SK-N-SH (cell line): ENCODE data around the gene ADPRS. TPM values are rescaled to one million over a fixed set of nuclear protein-coding genes. Genes with fewer than 3 reads are reported as not detected.
A peak's percentile ranks its signal among the peaks of the same experiment; 100 is the strongest.

Source experiments
- CTCF ChIA-PET: fragments of 300-600, 350-600 bp; formaldehyde crosslinking; extraction: SDS; loops from one replicate; lab custom pipeline; 2021; lab: Yijun Ruan, JAX
- POLR2A ChIA-PET: fragments of 350-600 bp; sonication (Branson Sonifier 250); formaldehyde crosslinking; extraction: SDS; loops from one replicate; lab custom pipeline; 2020; ENCODE audit warnings: antibody characterized with exemption, inconsistent platforms; lab: Yijun Ruan, JAX
- DNase-seq: peaks from one replicate; pipeline ENCODE4 v3.0.0; 2012
- H2AFZ ChIP-seq: fragments of 200-600 bp; sonication (generic); 2 replicates; pipeline ENCODE4 v1.8.1; 2016; ENCODE audit warnings: antibody characterized with exemption, mild to moderate bottlenecking, low read depth
- H3F3A ChIP-seq: fragments of 200-600 bp; sonication (generic); replicated peaks from 2 replicates; pipeline ENCODE3; 2016; ENCODE audit warnings: antibody characterized with exemption, mild to moderate bottlenecking; ENCODE audit not compliant: insufficient read depth
- H3K27ac ChIP-seq, 2 experiments: fragments of 200-500 bp in 1 of 2; fragments of 200-600 bp in 1 of 2; sonication (Bioruptor generic) in 1 of 2; sonication (generic), shearing (Covaris generic) in 1 of 2; 2 replicates each; pipeline versions ENCODE4 v1.5.1 to v1.6.1; 2014 to 2016; ENCODE audit warnings: low read depth in 2 of 2, inconsistent platforms in 1 of 2, low read length in 1 of 2, mild to moderate bottlenecking in 1 of 2, mixed read lengths in 1 of 2
- H3K27me3 ChIP-seq: fragments of 200-600 bp; sonication (generic), shearing (Covaris generic); 2 replicates; pipeline ENCODE4 v1.6.1; 2016; ENCODE audit warnings: mixed run types; ENCODE audit not compliant: insufficient read depth
- H3K36me3 ChIP-seq, 2 experiments: fragments of 200-500 bp in 1 of 2; fragments of 200-600 bp in 1 of 2; sonication (Bioruptor generic) in 1 of 2; sonication (generic) in 1 of 2; replicated peaks in 1 of 2; 2 replicates each; pipeline versions ENCODE3 to v1.5.1; 2014 to 2016; ENCODE audit warnings: low read length in 1 of 2, mild to moderate bottlenecking in 1 of 2; ENCODE audit not compliant: insufficient read depth in 2 of 2, control insufficient read depth in 1 of 2
- H3K4me1 ChIP-seq, 2 experiments: fragments of 200-500 bp in 1 of 2; fragments of 200-600 bp in 1 of 2; sonication (Bioruptor generic) in 1 of 2; sonication (generic), shearing (Covaris generic) in 1 of 2; 2 replicates each; pipeline versions ENCODE4 v1.5.1 to v1.6.1; 2014 to 2016; ENCODE audit warnings: low read depth in 1 of 2, low read length in 1 of 2, mixed run types in 1 of 2; ENCODE audit not compliant: insufficient read depth in 2 of 2, control insufficient read depth in 1 of 2
- H3K4me2 ChIP-seq: fragments of 200-600 bp; sonication (generic), shearing (Covaris generic); 2 replicates; pipeline ENCODE4 v1.6.1; 2017; ENCODE audit warnings: mixed run types
- H3K4me3 ChIP-seq, 2 experiments: fragments of 200-500 bp in 1 of 2; fragments of 200-600 bp in 1 of 2; sonication (Bioruptor generic) in 1 of 2; sonication (generic), shearing (Covaris generic) in 1 of 2; 2 replicates each; pipeline versions ENCODE4 v1.5.1 to v1.8.1; 2014 to 2016; ENCODE audit warnings: low read depth in 2 of 2, inconsistent platforms in 1 of 2, low read length in 1 of 2, mild to moderate bottlenecking in 1 of 2, mixed read lengths in 1 of 2, moderate library complexity in 1 of 2
- H3K79me2 ChIP-seq: fragments of 200-600 bp; sonication (generic); 2 replicates; pipeline ENCODE4 v1.8.1; 2017; ENCODE audit warnings: mild to moderate bottlenecking; ENCODE audit not compliant: insufficient read depth
- H3K9ac ChIP-seq: fragments of 200-600 bp; sonication (generic); 2 replicates; pipeline ENCODE4 v1.6.1; 2017; ENCODE audit warnings: mixed run types
- H3K9me2 ChIP-seq: fragments of 200-600 bp; sonication (generic); 2 replicates; pipeline ENCODE4 v1.6.1; 2017; ENCODE audit warnings: mixed run types
- H3K9me3 ChIP-seq: fragments of 200-600 bp; sonication (generic); 2 replicates; pipeline ENCODE4 v1.6.1; 2017; ENCODE audit warnings: mixed run types, mild to moderate bottlenecking, moderate library complexity
- H4K20me1 ChIP-seq: fragments of 200-600 bp; sonication (generic); 2 replicates; pipeline ENCODE4 v1.6.1; 2017; ENCODE audit warnings: mild to moderate bottlenecking, mixed run types; ENCODE audit not compliant: insufficient read depth
- EP300 ChIP-seq, 2 experiments: IDR thresholded peaks; 2 replicates each; pipeline versions ENCODE4 v1.4.0 to v1.6.1; 2012; ENCODE audit warnings: borderline replicate concordance in 1 of 2, low read depth in 1 of 2, low read length in 1 of 2
- EZH2phosphoT487 ChIP-seq: fragments of 200-600 bp; sonication (generic); IDR thresholded peaks from 2 replicates; pipeline ENCODE4 v1.6.1; 2017; ENCODE audit warnings: low read depth, mixed run types, mild to moderate bottlenecking, antibody characterized with exemption, moderate library complexity, borderline replicate concordance
- FOXM1 ChIP-seq: IDR thresholded peaks from 2 replicates; pipeline ENCODE4 v1.4.0; 2012; ENCODE audit warnings: low read depth, mild to moderate bottlenecking
- GABPA ChIP-seq: IDR thresholded peaks from 2 replicates; pipeline ENCODE4 v1.4.0; 2012; ENCODE audit warnings: low read depth, mild to moderate bottlenecking
- NFIC ChIP-seq: IDR thresholded peaks from 2 replicates; pipeline ENCODE4 v1.4.0; 2012; ENCODE audit warnings: borderline replicate concordance
- POLR2AphosphoS5 ChIP-seq: IDR thresholded peaks from 2 replicates; pipeline ENCODE4 v1.6.1; 2012; ENCODE audit warnings: low read depth, low read length
- RXRA ChIP-seq: IDR thresholded peaks from 2 replicates; pipeline ENCODE4 v1.4.0; 2012; ENCODE audit warnings: low read depth, mild to moderate bottlenecking, borderline replicate concordance
- SIN3A ChIP-seq: IDR thresholded peaks from 2 replicates; pipeline ENCODE4 v1.6.1; 2012; ENCODE audit warnings: low read depth, mild to moderate bottlenecking, low read length, moderate library complexity, borderline replicate concordance
- WGBS: methylation state at CpG from one replicate; pipeline ENCODE4 v1.1.6; 2017; ENCODE audit warnings: low lambda C conversion rate; 5-methylcytosine and 5-hydroxymethylcytosine counted together
- polyA plus RNA-seq, 3 experiments: library from polyadenylated mRNA; depleted of rRNA; stranded (reverse); fragments of >200 nt; gene quantifications; 2 replicates each; pipeline ENCODE4 v1.2.3, GENCODE V29; 2012
- TF ChIP-seq, protein P1 (sequence below): fragments of 200-600 bp; sonication (generic); IDR thresholded peaks from 2 replicates; pipeline ENCODE4 v1.6.1; 2017; ENCODE audit warnings: antibody characterized with exemption, mild to moderate bottlenecking, moderate library complexity
- TF ChIP-seq, protein P2 (sequence below): IDR thresholded peaks from 2 replicates; pipeline ENCODE4 v1.4.0; 2012; ENCODE audit warnings: low read depth, borderline replicate concordance

Gene ADPRS
- polyA plus RNA-seq, 1 of the 3 experiments (the other 2 are of a cell fraction): 54.2 TPM

DNA sequence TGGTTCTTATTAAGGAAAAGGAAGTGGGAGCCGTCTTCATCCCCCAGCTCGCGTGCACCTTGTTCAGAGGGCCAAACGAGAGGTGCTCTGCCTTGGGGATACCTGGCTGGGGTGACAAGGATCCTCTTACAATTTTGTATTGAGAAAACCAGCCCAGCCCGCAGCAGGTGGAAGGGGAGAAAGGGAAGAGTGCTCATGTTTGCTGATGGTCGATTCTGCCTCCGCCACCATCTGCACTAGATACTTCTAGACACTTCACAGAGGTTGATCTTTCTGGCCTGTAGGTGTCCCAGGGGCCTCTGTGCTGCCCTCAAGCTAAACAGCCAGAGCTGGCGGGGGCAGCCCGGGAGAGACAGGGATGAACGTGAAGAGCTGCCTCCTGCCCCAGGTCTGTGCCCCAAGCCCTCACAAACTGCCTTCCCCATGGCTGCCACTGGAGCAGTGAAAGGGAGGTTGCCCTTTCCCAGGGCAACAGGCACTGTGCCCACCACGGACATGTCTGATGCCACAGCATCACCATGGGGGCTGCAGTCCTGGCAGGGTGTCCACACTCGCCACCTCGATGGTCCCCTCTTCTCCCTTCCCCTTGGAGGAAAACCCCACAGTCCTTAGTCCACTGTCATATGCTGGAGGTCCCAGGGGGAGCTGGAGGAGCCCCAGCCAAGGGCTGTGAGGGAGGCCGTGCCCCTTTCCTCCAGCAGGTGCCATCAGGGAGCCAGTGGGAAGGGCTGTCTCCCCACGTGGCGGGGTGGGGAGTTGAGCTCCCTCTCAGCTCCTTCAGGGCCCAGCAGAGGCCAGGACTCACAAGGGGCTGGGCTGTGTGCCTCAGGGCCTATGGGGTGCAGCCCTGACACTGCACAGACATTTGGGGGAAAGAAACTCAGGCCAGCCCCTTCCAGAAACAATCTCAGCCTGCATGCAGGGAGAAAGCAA lies 8.1 kb downstream of the ADPRS start:
- Histone ChIP-seq H2AFZ (no peak overlapping the region), H3K9ac (no peak overlapping the region), H3K4me1 (peaks cover 0 to 69% of the 10 kb centered on the region in 2 experiments; a peak in 2 of 4 replicates), H3K36me3 (peaks cover 11 to 45% of the 10 kb centered on the region in 2 experiments), H3K9me2 (no peaks in the 10 kb centered on the region), H4K20me1 (no peaks in the 10 kb centered on the region), H3K27ac (peak overlapping the region in 1 of 2 experiments; percentile 99; a peak in 2 of 4 replicates), H3F3A (peaks cover 20% of the 10 kb centered on the region), H3K79me2 (peaks cover 10% of the 10 kb centered on the region; the same call in 1 of the 2 replicates), H3K4me3 (no peak overlapping the region), H3K4me2 (no peak overlapping the region), H3K9me3 (no peaks in the 10 kb centered on the region), H3K27me3 (no peaks in the 10 kb centered on the region)
- TF ChIP-seq NFIC (no peak), FOXM1 (no peak), SIN3A (no peak), GABPA (no peak)
- TF ChIP-seq, protein P1, sequence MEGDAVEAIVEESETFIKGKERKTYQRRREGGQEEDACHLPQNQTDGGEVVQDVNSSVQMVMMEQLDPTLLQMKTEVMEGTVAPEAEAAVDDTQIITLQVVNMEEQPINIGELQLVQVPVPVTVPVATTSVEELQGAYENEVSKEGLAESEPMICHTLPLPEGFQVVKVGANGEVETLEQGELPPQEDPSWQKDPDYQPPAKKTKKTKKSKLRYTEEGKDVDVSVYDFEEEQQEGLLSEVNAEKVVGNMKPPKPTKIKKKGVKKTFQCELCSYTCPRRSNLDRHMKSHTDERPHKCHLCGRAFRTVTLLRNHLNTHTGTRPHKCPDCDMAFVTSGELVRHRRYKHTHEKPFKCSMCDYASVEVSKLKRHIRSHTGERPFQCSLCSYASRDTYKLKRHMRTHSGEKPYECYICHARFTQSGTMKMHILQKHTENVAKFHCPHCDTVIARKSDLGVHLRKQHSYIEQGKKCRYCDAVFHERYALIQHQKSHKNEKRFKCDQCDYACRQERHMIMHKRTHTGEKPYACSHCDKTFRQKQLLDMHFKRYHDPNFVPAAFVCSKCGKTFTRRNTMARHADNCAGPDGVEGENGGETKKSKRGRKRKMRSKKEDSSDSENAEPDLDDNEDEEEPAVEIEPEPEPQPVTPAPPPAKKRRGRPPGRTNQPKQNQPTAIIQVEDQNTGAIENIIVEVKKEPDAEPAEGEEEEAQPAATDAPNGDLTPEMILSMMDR: peak; percentile 34; the same call in 1 of the 2 replicates
- DNase-seq: peak; percentile 67
- 77% methylated on average over 11 of the region's 16 CpGs for WGBS
- ChIA-PET POLR2A (interaction anchor here (0.7 to 1.0 kb wide), 3 partner anchors 10 to 38 kb away, joined by 4 to 5 read pairs (median 4); no protein-coding TSS in a partner anchor), CTCF (interaction anchor here (0.6 to 32.6 kb wide), 6 partner anchors 20 to 189 kb away, joined by 3 to 700 read pairs (median 6); partner anchors contain the start of gene TRAPPC3)

DNA sequence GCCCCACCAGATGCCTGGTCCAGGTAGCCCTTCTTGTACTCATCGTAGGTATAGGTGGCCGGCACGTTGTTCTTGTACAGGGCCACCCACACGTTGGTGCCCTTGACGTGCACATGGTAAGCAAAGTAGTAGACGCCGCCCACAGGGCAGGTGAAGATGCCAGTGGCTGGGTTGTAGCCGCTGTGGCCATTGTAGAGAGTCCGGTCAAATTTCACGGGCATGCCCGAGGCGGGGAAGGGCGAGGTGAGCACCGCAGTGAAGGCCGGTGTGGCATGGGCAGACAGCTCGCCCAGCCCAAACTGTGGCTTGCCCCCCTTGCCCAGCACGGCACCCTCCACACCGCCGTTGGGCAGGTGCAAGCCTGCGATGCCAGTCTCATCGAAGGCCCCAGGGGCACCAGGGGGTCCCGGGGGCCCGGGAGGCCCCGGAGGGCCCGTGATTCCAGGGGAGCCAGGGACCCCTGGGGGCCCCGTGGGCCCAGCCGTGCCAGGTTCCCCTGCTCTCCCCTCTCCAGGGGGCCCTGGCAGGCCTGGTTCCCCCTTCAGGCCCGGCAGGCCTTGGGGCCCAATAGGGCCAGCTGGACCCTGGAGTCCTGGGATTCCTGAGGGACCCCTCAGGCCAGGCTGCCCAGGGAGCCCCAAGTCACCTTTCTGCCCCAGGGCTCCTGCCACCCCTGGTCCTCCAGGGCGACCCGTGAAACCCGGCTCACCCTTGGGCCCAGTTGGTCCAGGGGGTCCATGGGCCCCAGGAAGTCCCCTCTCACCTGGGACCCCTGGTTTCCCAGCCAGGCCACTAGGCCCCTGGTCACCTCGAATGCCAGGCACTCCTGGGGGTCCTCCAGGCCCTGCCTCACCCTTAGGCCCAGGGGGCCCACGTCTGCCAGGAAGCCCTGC lies 9.2 kb downstream of the ADPRS start:
- 92% methylated on average over 14 of the region's 33 CpGs for WGBS
- Histone ChIP-seq H4K20me1 (no peaks in the 10 kb centered on the region), H3K27ac (peak overlapping the region in 1 of 2 experiments; percentile 50; a peak in 1 of 4 replicates), H3K9me3 (no peaks in the 10 kb centered on the region), H3K4me2 (no peak overlapping the region), H3K36me3 (peaks cover 11 to 33% of the 10 kb centered on the region in 2 experiments), H3K79me2 (no peaks in the 10 kb centered on the region), H3F3A (peaks cover 20% of the 10 kb centered on the region), H3K4me1 (peaks cover 0 to 57% of the 10 kb centered on the region in 2 experiments; a peak in 2 of 4 replicates), H2AFZ (no peak overlapping the region), H3K27me3 (no peaks in the 10 kb centered on the region), H3K9ac (no peak overlapping the region), H3K4me3 (no peak overlapping the region), H3K9me2 (no peaks in the 10 kb centered on the region)
- ChIA-PET POLR2A (interaction anchor here (1.0 kb wide), 1 partner anchor 37 kb away, joined by 5 read pairs; no protein-coding TSS in a partner anchor), CTCF (interaction anchor here (0.6 to 32.6 kb wide), 6 partner anchors 19 to 188 kb away, joined by 3 to 700 read pairs (median 5); partner anchors contain the start of gene TRAPPC3)
- TF ChIP-seq RXRA (no peak), POLR2AphosphoS5 (no peak), EZH2phosphoT487 (no peak), EP300 (IDR thresholded peaks at IDR 0.05; ENCODE audit: borderline replicate concordance in 1 of 2, low read depth in 1 of 2, low read length in 1 of 2) (no peak)
- TF ChIP-seq, protein P2, sequence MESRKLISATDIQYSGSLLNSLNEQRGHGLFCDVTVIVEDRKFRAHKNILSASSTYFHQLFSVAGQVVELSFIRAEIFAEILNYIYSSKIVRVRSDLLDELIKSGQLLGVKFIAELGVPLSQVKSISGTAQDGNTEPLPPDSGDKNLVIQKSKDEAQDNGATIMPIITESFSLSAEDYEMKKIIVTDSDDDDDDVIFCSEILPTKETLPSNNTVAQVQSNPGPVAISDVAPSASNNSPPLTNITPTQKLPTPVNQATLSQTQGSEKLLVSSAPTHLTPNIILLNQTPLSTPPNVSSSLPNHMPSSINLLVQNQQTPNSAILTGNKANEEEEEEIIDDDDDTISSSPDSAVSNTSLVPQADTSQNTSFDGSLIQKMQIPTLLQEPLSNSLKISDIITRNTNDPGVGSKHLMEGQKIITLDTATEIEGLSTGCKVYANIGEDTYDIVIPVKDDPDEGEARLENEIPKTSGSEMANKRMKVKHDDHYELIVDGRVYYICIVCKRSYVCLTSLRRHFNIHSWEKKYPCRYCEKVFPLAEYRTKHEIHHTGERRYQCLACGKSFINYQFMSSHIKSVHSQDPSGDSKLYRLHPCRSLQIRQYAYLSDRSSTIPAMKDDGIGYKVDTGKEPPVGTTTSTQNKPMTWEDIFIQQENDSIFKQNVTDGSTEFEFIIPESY: no peak
- no peak for DNase-seq
